ENCODE measurements around the gene DIS3L2.

GRCh38 chr2:232307854-232308253 lies 346.3 kb downstream of the DIS3L2 start:
- TF ChIP-seq CREB5 (CRISPR knock-in tag; IDR thresholded peaks at IDR 0.05; ENCODE audit: low read depth) (no peak), CSRNP3 (CRISPR knock-in tag; IDR thresholded peaks at IDR 0.05) (no peak), ZFP30 (CRISPR knock-in tag; IDR thresholded peaks at IDR 0.05) (no peak), ARNTL (CRISPR knock-in tag; IDR thresholded peaks at IDR 0.05; ENCODE audit: borderline replicate concordance, low read depth) (no peak), ESRRG (CRISPR knock-in tag; IDR thresholded peaks at IDR 0.05) (no peak), PATZ1 (CRISPR knock-in tag; IDR thresholded peaks at IDR 0.05; ENCODE audit: borderline replicate concordance) (no peak), BACH2 (CRISPR knock-in tag; IDR thresholded peaks at IDR 0.05; ENCODE audit: borderline replicate concordance) (no peak), RARB (CRISPR knock-in tag; IDR thresholded peaks at IDR 0.05) (no peak), OSR1 (CRISPR knock-in tag; IDR thresholded peaks at IDR 0.05) (no peak)

Measured in SK-N-SH treated with all-trans-retinoic acid at 6 μM for 48 hours (cell line).